Stimulated activated CD8-positive, alpha-beta memory T cell treated with anti-CD3 and anti-CD28 coated beads, Interleukin-4, amount 100 ng/mL, for 48 hours (primary cell): ENCODE measurements around the gene DPYD.

ENCODE experiments used
- DNase-seq: peaks from one replicate; pipeline ENCODE4 v3.0.0-alpha.2; 2020

DPYD gene

DNA sequence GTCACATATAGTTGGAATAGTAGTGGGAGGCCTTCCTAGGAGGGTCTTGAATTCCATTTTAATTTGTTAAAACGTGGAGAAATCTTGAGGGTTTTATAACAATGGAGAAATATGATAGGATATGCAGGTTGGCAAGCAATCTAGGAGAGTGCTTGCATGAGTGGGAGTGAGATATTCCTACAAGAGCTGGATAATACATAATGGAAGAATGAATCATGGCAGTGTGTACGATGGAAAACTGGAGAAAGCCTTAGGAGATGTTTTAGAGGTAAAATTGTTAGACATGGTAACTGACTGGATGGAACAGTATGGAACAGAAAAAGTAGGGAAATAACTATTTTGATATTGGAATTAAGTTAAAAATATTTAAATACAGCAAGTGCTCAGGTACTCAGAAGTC lies 846.9 kb downstream of the DPYD start:
- no peak for DNase-seq

DNA sequence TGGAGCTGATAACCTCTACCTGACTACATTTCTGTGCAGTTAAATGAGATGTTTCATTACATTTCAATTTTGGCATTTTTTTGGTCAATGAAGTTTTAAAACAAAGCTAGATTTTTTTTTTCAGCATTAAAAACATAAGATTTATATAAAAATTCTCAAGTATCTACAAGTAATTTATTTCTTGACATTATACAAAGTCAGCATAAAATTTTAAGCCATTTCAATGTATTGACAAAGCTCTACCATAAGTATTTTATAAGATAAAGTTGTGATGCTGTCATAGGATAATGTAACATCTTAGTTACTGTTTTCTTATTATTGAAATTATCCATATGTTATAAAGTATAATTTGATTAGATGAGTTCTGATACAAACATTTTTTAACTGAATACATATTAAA lies 847.7 kb downstream of the DPYD start:
- no peak for DNase-seq

DNA sequence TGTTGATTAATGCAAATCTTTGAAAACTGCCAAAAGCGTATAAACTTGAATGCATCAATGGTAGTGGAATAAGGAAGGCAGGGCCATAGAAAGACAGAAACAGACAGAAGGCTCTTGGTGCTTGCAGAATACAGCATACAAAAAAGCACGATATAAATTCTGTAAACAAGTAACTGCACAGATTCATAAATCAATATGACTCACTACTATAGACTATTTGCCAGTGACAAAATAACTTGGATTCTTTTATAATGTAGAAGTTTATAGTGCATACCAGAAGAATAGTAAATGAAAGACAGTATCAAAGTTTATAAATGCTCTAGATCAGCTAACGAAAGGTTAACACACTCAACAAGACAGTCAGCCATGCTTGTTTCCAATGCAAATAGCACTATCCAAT lies 849.7 kb downstream of the DPYD start:
- no peak for DNase-seq

DNA sequence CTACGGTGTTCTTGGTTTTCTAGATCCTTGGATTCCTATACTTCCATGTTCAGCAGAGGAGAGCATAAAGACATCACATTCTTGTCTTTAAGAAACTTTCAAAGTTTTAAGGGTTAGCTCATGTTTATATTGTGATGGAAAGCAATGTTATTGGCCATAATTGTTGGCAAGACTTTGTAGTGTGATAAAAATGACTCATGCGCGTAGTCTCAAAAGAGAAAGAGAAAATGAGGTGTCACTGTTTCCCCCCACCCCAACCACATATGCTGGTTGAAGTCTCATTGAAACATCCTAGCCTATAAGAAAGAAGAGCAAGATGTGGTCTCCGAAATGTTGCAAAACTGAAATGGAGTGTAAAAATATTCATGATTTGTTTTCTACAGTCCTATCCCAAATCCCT lies 850.5 kb downstream of the DPYD start:
- no peak for DNase-seq

DNA sequence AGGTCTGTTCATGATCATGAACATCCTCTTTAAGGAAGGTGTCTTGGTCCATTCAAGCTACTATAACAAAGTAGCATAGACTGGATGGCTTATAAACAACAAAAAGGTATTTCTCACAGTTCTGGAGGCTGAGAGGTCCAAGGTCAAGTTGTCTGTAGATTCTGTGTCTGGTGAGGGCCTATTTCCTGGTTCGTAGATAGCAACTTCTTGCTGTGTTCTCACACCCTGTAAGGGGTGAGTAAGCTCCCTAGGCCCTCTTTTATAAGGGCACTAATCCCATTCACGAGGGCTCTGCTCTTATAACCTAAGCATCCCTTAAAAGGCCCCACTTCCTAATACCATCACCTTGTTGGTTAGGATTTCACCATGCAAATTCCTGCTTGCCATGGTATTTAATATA lies 851.5 kb downstream of the DPYD start:
- no peak for DNase-seq

DNA sequence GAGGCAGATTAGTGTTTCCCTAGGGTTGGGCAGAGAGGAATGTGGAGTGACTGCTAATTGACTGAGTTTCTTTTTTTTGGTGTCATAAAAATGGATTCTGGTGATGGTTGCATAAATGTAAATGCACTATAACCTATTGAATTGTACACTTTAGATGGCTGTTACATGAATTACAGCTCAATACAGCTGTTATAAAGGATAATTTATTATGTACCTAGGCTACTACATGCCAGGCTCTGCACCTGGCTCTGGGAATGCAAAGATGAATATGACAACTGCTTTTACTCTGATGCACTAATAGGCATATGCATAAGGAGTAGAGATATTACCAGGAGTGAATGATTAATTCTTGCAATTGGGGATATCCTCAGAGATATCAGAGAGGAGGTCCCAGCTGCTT lies 854.0 kb downstream of the DPYD start:
- DNase-seq, result no peak

DNA sequence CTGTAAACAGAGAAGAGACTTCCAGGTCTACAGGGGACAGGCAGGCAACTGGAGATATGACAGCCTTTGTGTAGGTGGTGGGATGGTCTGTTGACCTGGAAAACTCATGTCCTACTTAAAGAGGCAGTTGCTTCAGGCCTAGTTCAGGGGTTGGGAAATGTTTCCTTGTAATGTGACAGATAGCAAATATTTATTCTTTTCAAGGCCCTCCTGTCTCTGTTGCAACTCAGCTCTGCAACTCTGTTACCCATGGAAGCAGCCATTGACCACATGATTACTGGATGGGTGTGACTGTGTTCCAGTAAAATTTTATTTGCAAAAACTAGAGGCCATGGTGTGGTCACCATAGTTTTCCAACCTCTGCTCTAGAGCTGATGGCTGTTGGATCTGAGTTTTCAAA lies 857.3 kb downstream of the DPYD start:
- DNase-seq, result no peak

DNA sequence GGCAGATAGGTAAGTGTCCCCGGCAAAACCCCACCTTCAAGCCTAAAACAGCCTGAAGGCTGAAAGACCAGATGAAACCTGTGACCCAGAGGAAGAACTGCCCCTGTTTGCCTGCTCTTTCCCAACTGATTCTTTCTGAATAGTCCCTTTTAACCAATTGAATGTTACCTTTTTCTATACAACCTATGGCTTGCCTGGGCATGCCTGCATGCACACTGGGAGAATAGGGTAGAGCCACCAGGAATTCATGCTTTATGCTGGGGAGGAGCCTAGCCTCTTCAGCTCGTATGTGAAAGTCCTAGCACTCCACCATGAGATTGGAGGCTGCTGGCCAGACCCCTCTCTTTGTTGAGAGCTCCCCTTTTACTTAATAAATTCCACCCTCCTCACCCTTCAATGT lies 859.2 kb downstream of the DPYD start:
- DNase-seq, result no peak

DNA sequence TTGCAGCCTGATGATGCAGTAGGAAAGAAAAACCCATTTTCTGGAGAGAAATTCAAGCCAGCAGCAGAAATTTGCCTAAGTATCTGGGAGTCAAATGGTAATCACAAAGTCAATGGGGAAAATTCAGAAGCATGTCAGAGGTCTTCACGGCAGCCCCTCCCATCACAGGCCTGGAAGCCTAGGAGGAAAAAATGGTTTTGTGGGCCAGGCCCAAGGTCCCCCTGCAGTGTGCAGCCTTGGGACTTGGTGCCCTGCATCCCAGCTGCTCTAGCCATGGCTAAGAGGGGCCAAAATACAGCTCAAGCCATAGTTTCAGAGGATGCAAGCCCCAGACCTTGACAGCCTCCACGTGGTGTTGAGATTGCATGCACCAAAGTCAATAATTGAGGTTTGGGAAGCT lies 864.4 kb downstream of the DPYD start:
- DNase-seq, result no peak

DNA sequence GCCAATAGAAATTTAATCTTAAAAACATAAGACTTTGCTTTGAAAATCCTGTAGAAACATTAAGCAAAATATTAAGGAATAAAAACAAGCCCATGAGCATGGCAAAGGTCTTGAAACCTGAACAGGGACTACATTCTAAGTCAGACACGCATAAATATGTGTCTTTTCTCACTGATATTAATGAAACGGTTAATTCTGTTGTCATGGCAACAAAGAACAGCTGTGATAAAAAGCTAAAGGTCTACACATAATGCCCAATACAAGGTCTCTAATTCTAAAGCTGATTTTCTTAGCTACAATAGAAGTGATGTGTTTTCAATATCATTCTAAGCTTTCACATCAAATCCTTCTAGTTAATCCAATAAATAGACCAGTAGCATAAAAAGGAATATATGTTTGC lies 867.6 kb downstream of the DPYD start:
- no peak for DNase-seq

DNA sequence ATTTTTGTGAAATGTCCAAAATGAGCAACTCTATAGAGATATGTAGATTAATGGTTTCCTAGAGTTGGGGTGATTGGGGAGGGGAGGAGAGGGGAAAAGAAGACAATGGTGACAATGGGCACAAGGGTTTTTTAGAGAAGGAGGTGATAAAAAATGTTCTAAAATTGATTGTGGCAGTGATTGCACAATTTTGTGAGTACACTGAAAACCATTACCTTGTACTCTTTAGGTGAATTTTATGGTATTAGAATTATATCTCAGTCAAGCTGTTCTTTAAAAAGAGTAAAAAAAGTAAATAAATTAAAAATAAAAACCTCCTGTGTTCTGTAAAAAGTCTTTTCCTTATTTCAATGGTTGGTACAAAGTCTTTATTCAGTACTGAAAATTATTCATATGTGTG lies 869.0 kb downstream of the DPYD start:
- DNase-seq, result no peak

DNA sequence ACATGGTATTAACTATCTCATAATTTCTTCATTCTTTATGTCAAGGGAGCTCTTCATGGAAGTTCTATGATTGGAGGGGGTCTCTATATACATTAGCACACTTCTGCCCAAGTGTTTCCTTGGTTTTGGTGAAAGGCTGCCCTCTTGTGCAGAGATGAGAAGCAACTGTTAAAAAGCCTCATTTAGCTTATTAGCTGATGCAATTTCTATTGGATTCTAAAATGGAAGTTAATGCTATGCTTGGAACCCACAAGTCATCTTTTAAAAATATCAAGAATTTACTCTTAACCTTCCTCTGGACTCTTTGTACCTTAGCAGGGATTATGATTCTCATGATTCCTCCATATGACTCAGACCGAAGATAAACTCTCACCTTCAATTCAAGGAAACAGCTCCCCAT lies 870.3 kb downstream of the DPYD start:
- DNase-seq, result no peak

DNA sequence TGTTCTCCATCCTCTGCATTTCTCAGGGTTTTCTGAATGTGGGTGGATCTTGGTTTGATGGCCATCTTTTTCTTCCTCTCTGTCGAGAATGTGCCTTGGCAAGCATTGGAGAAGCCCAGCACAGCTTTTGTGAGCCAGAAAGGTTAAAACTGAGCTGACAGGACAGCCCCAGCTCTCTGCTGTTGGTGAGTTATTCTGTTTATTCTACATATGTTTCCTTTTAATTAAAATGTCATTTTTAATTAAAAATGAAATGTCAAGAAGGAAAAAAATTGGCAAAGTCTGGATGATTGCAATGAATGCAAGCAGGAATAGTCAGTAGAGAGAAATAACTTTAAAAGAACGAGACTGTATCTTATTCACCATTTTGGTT lies 873.4 kb downstream of the DPYD start:
- DNase-seq, result no peak

DNA sequence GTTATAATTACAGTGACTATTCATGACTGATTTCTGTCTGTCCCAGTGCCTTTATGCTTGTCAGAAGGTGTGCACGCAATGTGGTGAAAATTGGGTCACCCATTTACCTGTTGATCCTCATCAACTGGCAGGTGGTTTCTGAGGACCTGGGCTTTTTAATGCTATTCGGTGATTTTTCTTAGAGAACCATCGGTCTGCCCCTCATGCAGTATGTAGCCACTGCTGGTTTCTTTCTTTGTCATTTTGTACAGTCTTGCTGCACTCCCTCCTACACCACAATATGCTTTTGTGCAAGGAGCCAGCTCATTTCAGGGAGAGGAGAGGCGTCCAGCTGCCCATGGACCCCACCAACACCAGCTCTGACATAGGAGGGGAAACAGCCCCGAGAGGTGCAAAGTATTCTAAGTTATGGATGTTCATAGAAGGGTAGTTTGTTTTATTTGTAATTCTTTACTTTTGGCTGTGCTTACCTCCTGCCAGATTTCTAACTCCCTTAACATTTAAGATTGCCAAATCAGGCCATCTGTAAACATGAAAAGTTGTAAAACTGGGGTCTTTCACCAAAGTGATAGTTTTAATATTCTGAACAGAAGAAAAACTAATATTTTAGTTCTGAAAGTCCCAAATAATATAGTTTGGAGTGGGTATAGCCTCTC lies 873.9 kb downstream of the DPYD start:
- DNase-seq, result no peak

DNA sequence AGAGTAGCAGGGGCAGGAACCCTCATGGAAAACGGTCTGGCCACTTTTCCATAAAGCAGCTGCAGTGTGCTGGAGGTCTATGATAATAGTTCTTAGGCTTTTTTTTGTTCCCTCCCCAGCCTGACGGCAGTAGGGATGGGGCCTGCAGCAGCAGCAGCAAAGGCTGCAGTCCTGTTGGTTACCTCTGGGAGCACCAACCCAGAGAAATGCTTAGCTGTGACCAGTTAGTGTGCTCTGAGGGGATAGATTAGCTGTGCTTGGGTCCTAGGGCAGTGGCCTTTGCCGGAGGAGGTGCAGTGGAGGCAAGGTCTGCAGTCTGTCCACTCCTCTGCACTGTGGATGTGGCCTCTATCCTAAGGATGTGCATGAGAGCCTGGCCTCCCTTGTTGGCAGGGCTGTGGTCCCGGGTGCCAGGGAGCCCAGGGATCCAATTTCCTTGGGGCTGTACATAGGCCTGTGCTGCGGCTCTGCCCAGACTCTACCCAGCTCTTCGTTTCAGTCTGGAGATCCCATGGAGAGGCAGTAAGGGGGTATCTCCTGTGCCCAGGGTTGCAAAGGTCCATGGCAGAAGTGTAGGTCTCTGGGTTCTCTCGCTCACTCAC lies 876.6 kb downstream of the DPYD start:
- DNase-seq, result no peak

DNA sequence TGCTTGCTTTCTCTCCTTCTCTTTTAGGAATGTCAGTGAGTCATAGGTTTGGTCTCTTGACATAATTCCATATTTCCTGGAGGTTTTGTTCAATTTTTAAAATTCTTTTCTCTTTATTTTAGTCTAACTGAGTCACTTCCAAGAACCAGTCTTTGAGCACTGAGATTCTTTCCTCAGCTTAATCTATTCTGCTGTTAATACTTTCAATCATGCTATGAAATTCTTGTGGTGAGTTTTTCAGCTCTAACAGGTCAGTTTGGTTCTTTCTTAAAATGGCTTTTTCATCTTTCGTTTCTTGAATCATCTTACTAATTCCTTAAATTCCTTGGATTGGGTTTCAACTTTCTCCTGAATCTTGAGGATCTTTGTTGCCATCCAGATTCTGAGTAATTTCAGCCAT lies 878.3 kb downstream of the DPYD start:
- DNase-seq, result no peak

DNA sequence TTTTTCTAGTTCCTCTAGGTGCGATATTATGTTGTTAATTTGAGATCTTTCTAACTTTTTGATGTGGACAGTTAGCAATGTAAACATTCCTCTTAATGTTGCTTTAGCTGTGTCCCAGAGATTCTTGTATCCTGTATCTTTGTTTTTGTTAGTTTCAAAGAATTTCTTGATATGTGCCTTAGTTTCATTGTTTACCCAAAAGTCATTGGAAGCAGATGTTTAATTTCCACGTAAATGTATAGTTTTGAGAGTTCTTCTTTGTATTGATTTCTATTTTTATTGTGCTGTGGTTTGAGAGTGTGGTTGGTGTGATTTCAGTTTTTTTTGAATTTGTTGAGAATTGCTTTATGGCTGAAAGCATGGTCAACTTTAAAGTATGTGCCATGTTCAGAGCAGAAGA lies 879.8 kb downstream of the DPYD start:
- no peak for DNase-seq

DNA sequence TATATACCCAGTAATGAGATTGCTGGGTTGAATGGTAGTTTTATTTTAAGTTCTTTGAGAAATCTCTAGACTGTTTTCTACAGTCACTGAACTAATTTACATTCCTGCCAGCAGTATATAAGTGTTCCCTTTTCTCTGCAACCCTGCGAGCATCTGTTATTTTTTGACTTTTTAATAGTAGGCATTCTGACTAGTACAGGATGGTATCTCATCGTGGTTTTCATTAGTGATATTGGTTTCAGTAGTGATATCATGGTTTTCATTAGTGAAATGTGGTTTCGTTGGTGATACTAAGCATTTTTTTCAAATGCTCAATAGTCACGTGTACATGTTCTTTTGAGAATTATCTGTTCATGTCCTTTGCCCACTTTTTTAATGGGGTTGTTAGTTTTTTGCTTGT lies 882.4 kb downstream of the DPYD start:
- no peak for DNase-seq

DNA sequence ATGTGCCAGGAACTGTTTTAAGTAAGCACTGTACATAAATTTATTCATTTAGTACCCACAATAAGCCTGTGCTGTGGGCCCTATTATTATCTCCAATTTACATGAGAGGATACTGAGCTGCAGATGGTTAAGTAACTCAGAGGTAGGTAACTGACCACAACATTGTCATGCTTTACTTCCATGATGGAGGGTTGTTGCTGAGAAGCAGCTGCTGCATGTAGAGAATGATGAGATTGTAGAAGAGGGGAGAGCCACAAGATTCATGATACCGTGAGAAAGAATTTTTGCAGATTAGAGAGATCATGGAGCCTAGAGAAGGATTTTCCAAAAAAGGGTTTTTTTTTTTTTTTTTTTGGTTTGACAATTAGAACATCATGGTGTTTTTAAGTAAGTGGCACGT lies 886.2 kb downstream of the DPYD start:
- no peak for DNase-seq

DNA sequence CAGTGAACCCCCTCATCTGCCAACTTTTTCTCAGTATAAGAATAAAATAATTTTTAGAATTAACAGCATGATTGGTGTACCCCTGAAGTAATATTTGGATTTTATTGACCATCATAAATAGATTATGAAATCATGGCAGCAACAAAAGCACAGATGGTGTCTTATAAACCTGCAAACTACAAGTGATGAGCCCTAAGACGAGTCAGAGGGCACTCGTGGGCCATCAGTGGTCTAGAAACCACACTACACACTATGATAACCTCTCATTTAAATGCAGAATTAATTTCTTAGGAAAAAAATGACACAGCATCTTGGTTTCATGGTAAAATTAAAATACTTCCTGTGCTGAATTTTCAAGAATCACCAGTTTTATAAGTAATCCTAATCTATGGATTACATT lies 886.9 kb downstream of the DPYD start:
- DNase-seq, result no peak
